Measurements from ENCODE around the gene GABBR2.

Gene GABBR2

DNA sequence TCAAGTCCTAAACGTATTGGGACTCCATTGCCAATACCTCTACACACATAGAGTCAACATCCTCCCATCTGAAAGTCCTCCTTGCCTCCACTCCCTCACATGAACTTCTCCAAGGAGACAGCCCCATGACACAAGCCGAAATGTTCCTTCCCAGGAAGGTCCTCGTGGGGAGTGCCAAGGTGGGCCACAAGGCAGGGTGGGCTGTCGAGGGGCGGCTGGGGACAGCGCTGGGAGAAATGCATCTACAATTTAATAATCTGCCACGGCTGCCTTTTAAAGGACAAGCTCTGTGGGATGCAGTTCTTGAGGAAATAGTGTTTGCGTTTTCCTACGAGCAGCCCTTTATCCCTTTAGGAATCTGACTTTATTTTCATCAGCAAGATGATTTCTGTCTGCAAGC, 138.7 kb downstream of the GABBR2 start:
- DNase-seq (ENCODE audit: low read depth in 2 of 2), result no peak

DNA sequence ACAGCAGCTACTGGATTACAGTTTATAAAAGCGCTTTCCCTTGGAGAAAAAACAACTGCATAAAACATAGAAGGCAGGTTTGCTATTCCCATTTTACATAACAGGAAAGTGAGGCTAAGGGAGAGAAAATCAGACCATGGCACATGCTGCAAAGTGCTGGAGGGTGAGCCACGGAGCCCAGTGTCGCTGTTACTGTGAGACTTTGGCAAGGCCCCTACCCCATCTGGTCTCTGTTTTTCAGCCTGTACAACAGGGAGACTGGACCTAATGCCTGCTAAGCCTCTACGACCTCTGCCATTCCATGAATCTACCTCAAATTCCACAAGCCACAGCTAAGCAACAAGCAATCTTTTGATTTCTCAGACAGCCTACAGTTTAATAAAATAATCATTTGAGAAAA, 139.2 kb downstream of the GABBR2 start:
- DNase-seq (ENCODE audit: low read depth in 2 of 2), result no peak

- DNase-seq (ENCODE audit: low read depth in 2 of 2), result no peak
Measured at GRCh38 chr9:98568909-98569469, 139.7 kb downstream of the GABBR2 start.

DNA sequence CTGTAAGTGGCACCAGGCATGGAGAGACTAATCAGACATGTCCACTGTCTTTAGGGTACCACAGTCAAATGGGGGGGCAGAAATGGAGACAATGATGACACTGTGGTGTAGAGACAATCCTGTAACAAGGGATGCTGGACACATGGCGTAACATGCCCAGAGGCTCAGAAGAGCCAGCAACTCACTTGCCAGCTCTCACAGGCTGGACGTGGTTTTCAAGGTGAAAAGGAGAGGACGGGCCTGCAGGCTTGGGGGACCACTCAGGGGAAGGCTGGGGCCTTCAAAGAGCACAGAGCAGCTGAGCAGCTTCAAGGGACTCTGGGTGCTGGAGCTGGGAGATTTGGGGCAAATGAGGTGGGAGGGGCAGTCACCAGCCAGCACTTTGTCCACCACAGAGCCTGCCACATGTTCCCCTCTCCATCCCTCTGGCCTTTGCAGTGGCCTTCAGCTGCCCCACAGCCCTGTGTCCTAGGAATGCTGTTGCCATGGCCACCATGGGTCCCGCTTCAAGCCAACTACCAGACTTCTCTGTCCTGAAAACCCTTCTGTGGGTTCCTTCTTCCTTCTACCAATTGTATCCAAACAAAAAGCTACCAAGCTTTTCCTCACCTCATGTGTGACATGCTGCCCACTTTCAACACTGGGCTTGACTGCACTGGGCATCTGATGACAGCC, 140.4 kb downstream of the GABBR2 start:
- DNase-seq (ENCODE audit: low read depth in 2 of 2), result no peak

GRCh38 chr9:98567540-98568233, 141.0 kb downstream of the GABBR2 start:
- no peak for DNase-seq (ENCODE audit: low read depth in 2 of 2)

- no peak for DNase-seq (ENCODE audit: low read depth in 2 of 2)
Measured at GRCh38 chr9:98565152-98566135, 143.3 kb downstream of the GABBR2 start.

- no peak for DNase-seq (ENCODE audit: low read depth in 2 of 2)
Measured at GRCh38 chr9:98564714-98565113, 144.0 kb downstream of the GABBR2 start.

- DNase-seq (ENCODE audit: low read depth in 2 of 2), result no peak
Measured at GRCh38 chr9:98563988-98564387, 144.7 kb downstream of the GABBR2 start.

GRCh38 chr9:98563212-98563907, 145.4 kb downstream of the GABBR2 start:
- DNase-seq (ENCODE audit: low read depth in 2 of 2), result no peak

DNA sequence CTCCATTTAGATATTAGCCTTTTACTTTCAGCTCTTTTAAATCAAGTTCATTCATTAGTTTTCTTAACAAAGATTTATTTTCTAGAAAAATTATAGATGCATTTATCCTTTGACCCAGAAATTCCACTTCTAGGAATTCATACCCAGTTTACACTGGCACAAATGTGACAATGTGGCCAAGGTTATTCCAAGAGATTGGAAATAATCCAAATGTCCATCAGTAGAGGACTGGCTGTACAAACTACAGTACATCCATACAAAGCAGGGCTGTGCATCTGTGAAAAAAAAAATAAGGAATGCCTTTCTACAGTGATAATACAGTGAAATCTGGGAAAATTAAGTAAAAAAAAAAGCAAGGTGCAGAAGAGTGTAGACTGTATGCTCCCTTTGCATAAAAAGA, 149.2 kb downstream of the GABBR2 start:
- DNase-seq (ENCODE audit: low read depth in 2 of 2), result no peak

GRCh38 chr9:98558575-98558974, 150.2 kb downstream of the GABBR2 start:
- DNase-seq (ENCODE audit: low read depth in 2 of 2), result no peak

GRCh38 chr9:98556511-98556910, 152.2 kb downstream of the GABBR2 start:
- DNase-seq (ENCODE audit: low read depth in 2 of 2), result no peak

- DNase-seq (ENCODE audit: low read depth in 2 of 2), result no peak
Measured at GRCh38 chr9:98555651-98556465, 152.9 kb downstream of the GABBR2 start.

DNA sequence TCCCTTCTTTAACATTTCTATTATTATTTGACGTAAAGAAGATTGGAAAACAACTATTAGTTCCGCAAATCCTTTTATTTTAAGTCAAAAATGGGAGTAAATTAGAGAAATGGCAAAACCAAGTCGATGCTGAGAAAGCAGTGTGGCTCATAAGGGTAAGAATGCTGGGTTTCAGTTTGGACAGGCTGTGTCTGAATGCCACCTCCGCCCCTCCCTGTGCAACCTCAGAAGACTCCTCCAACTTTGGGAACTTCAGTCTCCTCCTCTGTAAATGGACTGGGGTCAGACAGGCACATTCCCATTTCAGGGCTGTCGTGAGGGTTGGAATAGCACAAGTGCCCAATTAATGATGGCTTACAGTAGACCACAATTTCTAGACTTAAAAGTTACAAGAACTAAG, 154.0 kb downstream of the GABBR2 start:
- no peak for DNase-seq (ENCODE audit: low read depth in 2 of 2)

DNA sequence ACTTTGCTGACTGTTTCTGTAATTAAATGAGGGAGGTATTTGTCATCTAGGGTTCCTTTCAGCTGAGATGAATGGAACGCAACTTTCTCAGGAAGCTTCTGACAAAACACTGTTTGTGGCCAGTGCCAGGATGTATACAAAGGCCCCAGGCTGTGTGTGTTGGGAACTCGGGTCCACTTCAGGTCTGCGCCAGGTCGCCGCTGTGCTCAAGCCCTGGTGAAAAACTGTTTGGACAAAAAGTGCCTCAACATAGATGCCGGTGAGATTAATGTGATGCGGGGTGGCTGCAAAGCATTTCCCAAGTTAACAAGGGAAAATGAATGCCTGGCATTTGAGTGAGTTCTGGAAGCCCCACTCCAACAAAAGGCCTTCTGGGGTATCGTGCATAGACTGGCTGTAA, 156.4 kb downstream of the GABBR2 start:
- DNase-seq (ENCODE audit: low read depth in 2 of 2), result no peak

GRCh38 chr9:98551511-98552286, 157.0 kb downstream of the GABBR2 start:
- no peak for DNase-seq (ENCODE audit: low read depth in 2 of 2)

- no peak for DNase-seq (ENCODE audit: low read depth in 2 of 2)
Measured at GRCh38 chr9:98550206-98550820, 158.4 kb downstream of the GABBR2 start.

DNA sequence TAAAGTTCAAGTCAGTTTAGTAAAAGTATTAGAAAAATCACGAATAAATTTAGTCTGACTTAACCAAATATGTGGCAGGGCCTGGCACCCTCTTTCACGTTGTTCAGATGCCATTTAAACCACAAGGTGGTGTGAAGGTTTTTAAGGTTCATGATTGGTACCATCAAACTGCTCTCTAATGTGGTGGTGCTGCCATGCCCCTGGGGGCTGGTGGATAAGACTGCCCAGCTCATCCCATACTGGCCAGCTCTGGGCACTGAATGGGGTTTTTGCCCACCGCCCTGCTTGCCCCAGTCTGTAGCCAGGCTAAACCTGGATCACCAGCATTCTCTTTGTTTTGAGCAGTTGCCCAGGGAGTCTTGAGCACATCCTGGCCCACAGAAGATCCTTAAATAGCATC, 159.3 kb downstream of the GABBR2 start:
- no peak for DNase-seq (ENCODE audit: low read depth in 2 of 2)

- no peak for DNase-seq (ENCODE audit: low read depth in 2 of 2)
Measured at GRCh38 chr9:98547606-98548005, 161.1 kb downstream of the GABBR2 start.

Data from stimulated activated CD4-positive, alpha-beta T cell treated with anti-CD3 and anti-CD28 coated beads, Interleukin-1b, Interleukin-23, amount 100 ng/mL, for 4 hours (primary cell).